GM19099 (cell line): Measurements from ENCODE around the gene ZNF382.

Source experiments
- POLR2A ChIP-seq: IDR thresholded peaks from 3 replicates; pipeline ENCODE4 v1.6.1; 2011; ENCODE audit warnings: low read depth; ENCODE audit not compliant: insufficient read length; ENCODE audit errors: extremely low read depth

ZNF382 gene

GRCh38 chr19:36605101-36605876 lies at the start of gene ZNF382:
Gene ZNF382 (plus strand): TSS chr19:36605313. CDS start chr19:36609915, 4,602 bp downstream.
- peak; percentile 84 for TF ChIP-seq POLR2A

GRCh38 chr19:36564391-36564790 lies 40.7 kb upstream of the ZNF382 start:
- no peak for TF ChIP-seq POLR2A

- no peak for TF ChIP-seq POLR2A
Observed at GRCh38 chr19:36572593-36573019, 32.5 kb upstream of the ZNF382 start.

- TF ChIP-seq POLR2A, result peak; percentile 90
Observed at GRCh38 chr19:36573020-36573894, 31.9 kb upstream of the ZNF382 start, which contains the start of gene ZNF529. Gene ZNF529 (minus strand): TSS chr19:36573292. CDS start chr19:36572346, 946 bp downstream.

GRCh38 chr19:36573895-36574720 lies 31.0 kb upstream of the ZNF382 start:
- TF ChIP-seq POLR2A, result no peak

GRCh38 chr19:36574741-36575140 lies 30.4 kb upstream of the ZNF382 start:
- TF ChIP-seq POLR2A, result no peak

- no peak for TF ChIP-seq POLR2A
Observed at GRCh38 chr19:36577271-36577996, 27.7 kb upstream of the ZNF382 start.

GRCh38 chr19:36579255-36579654 lies 25.9 kb upstream of the ZNF382 start:
- no peak for TF ChIP-seq POLR2A

- TF ChIP-seq POLR2A, result no peak
Observed at GRCh38 chr19:36604656-36605100, 435 bp upstream of the ZNF382 start.

- no peak for TF ChIP-seq POLR2A
Observed at GRCh38 chr19:36605877-36606478, 865 bp downstream of the ZNF382 start.

- no peak for TF ChIP-seq POLR2A
Observed at GRCh38 chr19:36627057-36627456, 21.9 kb downstream of the ZNF382 start.

- no peak for TF ChIP-seq POLR2A
Observed at GRCh38 chr19:36635342-36635741, 30.2 kb downstream of the ZNF382 start.

- no peak for TF ChIP-seq POLR2A
Observed at GRCh38 chr19:36638862-36639510, 33.9 kb downstream of the ZNF382 start.
